ENCODE data around the gene ITGB7. TPM values are rescaled to one million over a fixed set of nuclear protein-coding genes. Genes with fewer than 3 reads are reported as not detected.
A peak's percentile ranks its signal among the peaks of the same experiment; 100 is the strongest.

Gene ITGB7
- total and polyA plus RNA-seq, 9 of the 15 experiments (the other 6 are each of a cell fraction or from before 2014, with no cell fraction given), result 0.06 to 2.0 (median 0.67) TPM

GRCh38 chr12:53211476-53212381 is 4.7 kb upstream of the ITGB7 start (continued):
- TF ChIP-seq CEBPZ (IDR thresholded peaks at IDR 0.05; ENCODE audit: borderline replicate concordance, low read depth, low read length) (no peak), ZZZ3 (IDR thresholded peaks at IDR 0.05) (no peak), ZNF778 (CRISPR knock-in tag; IDR thresholded peaks at IDR 0.05) (no peak), IFI16 (CRISPR knock-in tag; IDR thresholded peaks at IDR 0.05) (no peak), RBM15 (IDR thresholded peaks at IDR 0.05; ENCODE audit: insufficient read depth, low read length) (no peak), ILK (tag; IDR thresholded peaks at IDR 0.05; ENCODE audit: borderline replicate concordance, low read depth) (no peak), ZNF165 (CRISPR knock-in tag; IDR thresholded peaks at IDR 0.05; ENCODE audit: borderline replicate concordance) (no peak), NONO (IDR thresholded peaks at IDR 0.05; ENCODE audit: low read depth in 2 of 2, low read length in 1 of 2) (no peak), TOE1 (IDR thresholded peaks at IDR 0.05; ENCODE audit: borderline replicate concordance) (0 out of 2 replicates have a peak, but pooled peaks have one; percentile 28), TOE1 (CRISPR knock-in tag; IDR thresholded peaks at IDR 0.05; ENCODE audit: borderline replicate concordance, low read depth) (no peak), BRD9 (IDR thresholded peaks at IDR 0.05; ENCODE audit: low read depth, partially characterized antibody) (no peak), ERF (CRISPR knock-in tag; IDR thresholded peaks at IDR 0.05) (no peak), ZNF592 (IDR thresholded peaks at IDR 0.05) (0 out of 2 replicates have a peak, but pooled peaks have one; percentile 53), MAFK (IDR thresholded peaks at IDR 0.05; ENCODE audit: low read length) (no peak), ZNF146 (CRISPR knock-in tag; IDR thresholded peaks at IDR 0.05; ENCODE audit: unreplicated experiment) (no peak), HCFC1 (IDR thresholded peaks at IDR 0.05; ENCODE audit: low read depth, low read length) (no peak), ZNF23 (CRISPR knock-in tag; IDR thresholded peaks at IDR 0.05) (no peak), ZNF431 (CRISPR knock-in tag; IDR thresholded peaks at IDR 0.05) (no peak)
- TF ChIP-seq, protein P1, sequence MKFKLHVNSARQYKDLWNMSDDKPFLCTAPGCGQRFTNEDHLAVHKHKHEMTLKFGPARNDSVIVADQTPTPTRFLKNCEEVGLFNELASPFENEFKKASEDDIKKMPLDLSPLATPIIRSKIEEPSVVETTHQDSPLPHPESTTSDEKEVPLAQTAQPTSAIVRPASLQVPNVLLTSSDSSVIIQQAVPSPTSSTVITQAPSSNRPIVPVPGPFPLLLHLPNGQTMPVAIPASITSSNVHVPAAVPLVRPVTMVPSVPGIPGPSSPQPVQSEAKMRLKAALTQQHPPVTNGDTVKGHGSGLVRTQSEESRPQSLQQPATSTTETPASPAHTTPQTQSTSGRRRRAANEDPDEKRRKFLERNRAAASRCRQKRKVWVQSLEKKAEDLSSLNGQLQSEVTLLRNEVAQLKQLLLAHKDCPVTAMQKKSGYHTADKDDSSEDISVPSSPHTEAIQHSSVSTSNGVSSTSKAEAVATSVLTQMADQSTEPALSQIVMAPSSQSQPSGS (CRISPR knock-in tag; IDR thresholded peaks at IDR 0.05), result no peak
